GM12892 (cell line): ENCODE data around the gene PGAP2.

Experiments used
- POLR2A ChIP-seq: IDR thresholded peaks from 2 replicates; pipeline ENCODE4 v1.6.1; 2011; ENCODE audit warnings: low read depth, low read length, control low read depth
- POLR2AphosphoS5 ChIP-seq: IDR thresholded peaks from 2 replicates; pipeline ENCODE4 v1.6.1; 2011; ENCODE audit warnings: low read depth, low read length, control low read depth
- TAF1 ChIP-seq: IDR thresholded peaks from 2 replicates; pipeline ENCODE4 v1.6.1; 2011; ENCODE audit warnings: low read depth, mild to moderate bottlenecking, control low read depth, low read length, borderline replicate concordance

- TF ChIP-seq POLR2A = no peak
- no peak for TF ChIP-seq POLR2AphosphoS5
- no peak for TF ChIP-seq TAF1
These were observed 13.0 kb upstream of the PGAP2 start for GRCh38 chr11:3795131-3796001.
